Panc1 (cell line): Measurements from ENCODE around the gene IHH.

ENCODE experiments used
- TCF7L2 ChIP-seq: IDR thresholded peaks from 2 replicates; pipeline ENCODE4 v1.6.1; 2011; ENCODE audit warnings: mild to moderate bottlenecking, low read depth, low read length, inconsistent platforms
- TF ChIP-seq, protein P1 (sequence below), 2 experiments: IDR thresholded peaks; 2 replicates each; pipeline ENCODE4 v1.6.1; 2011 to 2012; ENCODE audit warnings: low read depth in 2 of 2, control low read depth in 1 of 2, low read length in 1 of 2, mild to moderate bottlenecking in 1 of 2, moderate library complexity in 1 of 2; ENCODE audit not compliant: insufficient read depth in 1 of 2

DNA sequence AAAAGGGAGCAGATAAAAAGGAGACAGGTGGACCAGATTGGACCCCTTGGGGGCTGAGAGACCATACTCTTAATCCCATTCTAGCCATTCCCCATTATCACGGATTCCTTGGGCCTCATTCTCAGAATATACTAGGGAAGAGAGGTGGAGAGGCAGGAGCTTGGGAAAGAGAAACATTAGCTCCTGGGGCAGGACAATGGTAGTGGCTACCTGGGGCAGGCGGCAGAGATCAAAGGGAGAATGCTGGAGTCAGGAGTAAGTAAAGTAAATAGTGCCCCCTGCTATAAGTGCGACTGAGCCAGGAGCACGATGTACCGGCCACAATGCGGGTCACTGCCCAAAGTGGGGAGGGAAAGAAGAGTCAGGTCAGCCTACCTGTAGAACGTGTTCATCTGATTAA is 20.4 kb upstream of the IHH start:
- no peak for TF ChIP-seq TCF7L2
- TF ChIP-seq, protein P1, sequence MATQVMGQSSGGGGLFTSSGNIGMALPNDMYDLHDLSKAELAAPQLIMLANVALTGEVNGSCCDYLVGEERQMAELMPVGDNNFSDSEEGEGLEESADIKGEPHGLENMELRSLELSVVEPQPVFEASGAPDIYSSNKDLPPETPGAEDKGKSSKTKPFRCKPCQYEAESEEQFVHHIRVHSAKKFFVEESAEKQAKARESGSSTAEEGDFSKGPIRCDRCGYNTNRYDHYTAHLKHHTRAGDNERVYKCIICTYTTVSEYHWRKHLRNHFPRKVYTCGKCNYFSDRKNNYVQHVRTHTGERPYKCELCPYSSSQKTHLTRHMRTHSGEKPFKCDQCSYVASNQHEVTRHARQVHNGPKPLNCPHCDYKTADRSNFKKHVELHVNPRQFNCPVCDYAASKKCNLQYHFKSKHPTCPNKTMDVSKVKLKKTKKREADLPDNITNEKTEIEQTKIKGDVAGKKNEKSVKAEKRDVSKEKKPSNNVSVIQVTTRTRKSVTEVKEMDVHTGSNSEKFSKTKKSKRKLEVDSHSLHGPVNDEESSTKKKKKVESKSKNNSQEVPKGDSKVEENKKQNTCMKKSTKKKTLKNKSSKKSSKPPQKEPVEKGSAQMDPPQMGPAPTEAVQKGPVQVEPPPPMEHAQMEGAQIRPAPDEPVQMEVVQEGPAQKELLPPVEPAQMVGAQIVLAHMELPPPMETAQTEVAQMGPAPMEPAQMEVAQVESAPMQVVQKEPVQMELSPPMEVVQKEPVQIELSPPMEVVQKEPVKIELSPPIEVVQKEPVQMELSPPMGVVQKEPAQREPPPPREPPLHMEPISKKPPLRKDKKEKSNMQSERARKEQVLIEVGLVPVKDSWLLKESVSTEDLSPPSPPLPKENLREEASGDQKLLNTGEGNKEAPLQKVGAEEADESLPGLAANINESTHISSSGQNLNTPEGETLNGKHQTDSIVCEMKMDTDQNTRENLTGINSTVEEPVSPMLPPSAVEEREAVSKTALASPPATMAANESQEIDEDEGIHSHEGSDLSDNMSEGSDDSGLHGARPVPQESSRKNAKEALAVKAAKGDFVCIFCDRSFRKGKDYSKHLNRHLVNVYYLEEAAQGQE (IDR thresholded peaks at IDR 0.05; ENCODE audit: insufficient read depth in 1 of 2, low read depth in 2 of 2, low read length in 1 of 2): no peak
